GM10266 (cell line): ENCODE data around the gene C1orf52.

ENCODE experiments used
- DNase-seq: peaks from one replicate; pipeline ENCODE4 v3.0.0; 2012; ENCODE audit errors: extremely low spot score
- CTCF ChIP-seq: IDR thresholded peaks from 2 replicates; pipeline ENCODE4 v1.5.1; 2012; ENCODE audit warnings: mild to moderate bottlenecking, low read depth; ENCODE audit not compliant: control insufficient read depth, insufficient read depth; ENCODE audit errors: missing control alignments

Gene C1orf52

GRCh38 chr1:85223334-85223733 lies 36.1 kb downstream of the C1orf52 start:
- DNase-seq = no peak
- no peak for TF ChIP-seq CTCF

GRCh38 chr1:85220756-85221201 lies 38.7 kb downstream of the C1orf52 start:
- no peak for TF ChIP-seq CTCF

DNA sequence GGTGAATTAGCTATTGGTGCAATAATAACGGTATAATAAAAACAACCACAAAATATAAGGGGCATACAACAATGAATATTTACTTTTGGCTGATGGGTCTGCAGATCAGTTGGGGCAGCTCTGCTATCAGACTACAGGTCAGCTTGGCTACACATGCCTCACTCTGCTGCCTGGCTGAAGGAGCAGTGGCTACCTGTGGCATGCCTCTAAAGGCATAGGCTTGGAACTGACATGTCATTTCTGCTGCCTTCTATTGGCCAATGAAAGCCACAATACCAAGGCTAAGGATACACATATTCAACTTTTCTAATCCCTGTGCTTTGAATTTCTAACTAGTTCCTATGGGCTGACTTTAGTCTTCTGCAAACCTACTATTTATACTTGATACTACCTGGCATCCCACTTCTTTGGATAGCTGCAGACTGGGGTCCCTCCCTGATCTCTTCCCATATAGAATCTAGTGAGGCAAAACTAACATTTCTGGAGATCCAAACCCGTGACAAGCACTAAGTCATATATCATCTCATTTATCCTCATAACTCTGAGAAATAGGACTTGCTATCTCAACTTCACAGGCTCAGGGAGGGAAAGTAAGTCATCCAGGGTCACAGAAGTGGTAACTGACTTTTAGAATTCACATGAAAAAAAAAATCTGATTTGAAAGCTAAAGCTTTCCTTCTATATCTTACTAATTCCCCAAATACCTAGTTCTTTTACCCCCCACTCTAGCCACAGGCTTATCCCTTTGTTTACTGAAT lies 39.4 kb downstream of the C1orf52 start:
- no peak for DNase-seq
- no peak for TF ChIP-seq CTCF

More at GRCh38 chr1:85220756-85221201, 38.7 kb downstream of the C1orf52 start:
- no peak for DNase-seq

DNA sequence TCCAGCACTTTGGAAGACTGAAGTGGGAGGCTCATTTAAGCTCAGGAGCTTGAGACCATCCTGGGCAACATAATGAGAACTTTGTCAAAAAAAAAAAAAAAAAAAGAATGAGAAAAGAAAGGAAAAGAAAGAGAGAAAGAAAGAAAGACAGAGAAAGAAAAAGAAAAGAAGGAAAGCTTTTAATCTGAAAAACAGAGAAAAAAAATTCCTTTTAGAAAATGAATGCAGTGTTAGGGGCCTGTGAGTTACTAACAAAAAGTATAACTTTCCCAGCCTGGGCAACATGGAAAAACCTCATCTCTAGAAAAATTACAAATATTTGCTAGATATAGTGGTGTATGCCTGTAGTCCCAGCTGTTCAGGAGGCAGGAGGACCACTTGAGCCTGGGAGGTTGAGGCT lies 42.8 kb downstream of the C1orf52 start:
- no peak for TF ChIP-seq CTCF
- DNase-seq = no peak

DNA sequence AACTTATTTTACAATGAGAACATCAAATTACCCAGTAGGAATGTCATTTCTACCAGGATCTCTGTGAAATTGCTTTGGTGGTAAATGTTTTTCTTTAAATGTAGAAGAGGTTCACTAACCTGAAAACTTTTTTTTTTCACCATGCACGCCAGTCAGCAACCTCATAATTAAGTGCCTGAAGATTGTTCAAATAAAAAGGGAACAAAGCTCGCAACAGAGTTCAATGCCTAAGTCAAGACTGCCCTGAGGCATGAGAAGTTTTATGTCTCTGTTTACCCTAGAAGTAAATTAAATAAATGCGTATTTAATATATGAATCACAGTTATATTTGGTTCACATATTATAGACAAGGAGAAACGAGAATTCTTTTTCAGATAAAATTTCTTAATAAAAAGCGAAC lies 44.8 kb downstream of the C1orf52 start:
- TF ChIP-seq CTCF = no peak
- no peak for DNase-seq

DNA sequence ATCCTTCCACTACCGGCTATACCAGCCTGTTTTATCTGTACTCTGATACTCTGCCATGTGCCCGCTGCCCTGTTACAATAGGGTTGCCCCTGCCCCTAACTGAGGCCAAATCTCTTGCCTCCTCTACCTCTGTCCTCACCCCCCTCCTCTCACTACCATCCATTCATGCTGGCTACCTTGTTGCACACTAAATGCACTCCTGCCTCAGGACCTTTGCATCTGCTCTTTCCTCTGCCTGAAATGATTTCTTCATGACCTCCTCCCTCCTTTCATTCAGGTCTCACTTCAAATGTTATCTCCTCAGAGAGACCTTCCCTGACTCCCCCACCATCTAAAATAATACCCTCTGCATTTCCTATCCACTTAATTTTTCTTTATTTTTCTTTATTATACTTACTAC lies 51.0 kb downstream of the C1orf52 start:
- no peak for DNase-seq
- TF ChIP-seq CTCF = no peak

DNA sequence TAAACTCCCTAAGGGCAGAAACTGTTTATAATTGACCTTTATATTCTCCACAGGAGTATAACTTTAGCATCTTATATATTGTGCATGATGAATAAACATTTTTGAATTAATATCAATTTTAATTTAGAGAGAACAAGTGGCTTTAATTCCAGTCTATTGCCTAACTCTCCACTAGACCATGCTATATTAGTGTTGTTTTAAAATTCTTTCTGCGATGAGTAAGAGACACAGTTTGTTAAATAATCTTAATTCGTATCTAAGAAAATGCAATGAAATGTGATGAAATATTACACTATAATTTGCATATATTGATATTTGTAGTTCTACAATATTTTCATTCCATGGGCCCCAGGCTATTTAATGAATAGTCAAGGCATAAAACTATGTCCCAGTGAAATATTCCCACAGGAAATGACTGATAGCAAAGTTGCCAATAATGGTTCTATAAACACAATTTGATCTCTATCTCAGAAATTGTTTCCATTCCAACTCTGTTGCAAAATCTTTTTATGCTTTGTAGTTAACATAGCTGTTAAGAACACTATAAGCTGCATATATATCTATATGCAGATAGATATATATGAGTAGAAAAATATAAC lies 55.8 kb downstream of the C1orf52 start:
- no peak for DNase-seq
- TF ChIP-seq CTCF = no peak
